Peyer's patch (tissue), 4 donors: ENCODE results near the gene HAGHL. TPM values are rescaled to one million over a fixed set of nuclear protein-coding genes. Genes with fewer than 3 reads are reported as not detected.

ENCODE experiments used
- DNase-seq, 3 donors: peaks; one replicate each; pipeline ENCODE4 v3.0.0-alpha.2; 2017 to 2019
- H3K27ac ChIP-seq, 4 donors: fragments of 200-600 bp; sonication (generic); one replicate each; pipeline ENCODE4 v1.5.1; 2016 to 2019
- H3K27me3 ChIP-seq, 2 donors: fragments of 200-600 bp; sonication (generic); one replicate each; pipeline ENCODE4 v1.5.1; 2019
- H3K36me3 ChIP-seq, 3 donors: fragments of 200-600 bp; sonication (generic); one replicate each; pipeline ENCODE4 v1.5.1; 2016 to 2019
- H3K4me1 ChIP-seq, 4 donors: fragments of 200-600 bp; sonication (generic); one replicate each; pipeline ENCODE4 v1.5.1; 2016 to 2019
- H3K4me3 ChIP-seq, 4 donors: fragments of 200-600 bp; sonication (generic); 1 replicate in 3 of 4; 2 replicates in 1 of 4; pipeline ENCODE4 v1.5.1; 2016 to 2019; ENCODE audit warnings: mild to moderate bottlenecking in 1 of 4
- H3K9me3 ChIP-seq, 4 donors: fragments of 200-600 bp; sonication (generic); one replicate each; pipeline ENCODE4 v1.5.1; 2016 to 2019; ENCODE audit warnings: mild to moderate bottlenecking in 1 of 4
- POLR2A ChIP-seq, 2 donors: fragments of 450-650 bp; IDR thresholded peaks; one replicate each; pipeline ENCODE4 v1.5.1; 2017; ENCODE audit warnings: antibody characterized with exemption in 2 of 2, mild to moderate bottlenecking in 2 of 2, moderate library complexity in 2 of 2
- total RNA-seq, 4 donors: library from RNA; depleted of rRNA; stranded (reverse); fragments of >200 nt; gene quantifications; one replicate each; pipeline ENCODE4 v1.1.0, GENCODE V29; 2016
- TF ChIP-seq, protein P1 (sequence below), 6 experiments: fragments of 450-650 bp in 4 of 6; fragments of 200-600 bp in 2 of 6; sonication (generic) in 1 of 6; IDR thresholded peaks; one replicate each; pipeline ENCODE4 v1.5.1; 2017 to 2019; ENCODE audit warnings: antibody characterized with exemption in 6 of 6, mild to moderate bottlenecking in 3 of 6, moderate library complexity in 1 of 6

The HAGHL gene
- total RNA-seq, 4 donors from 2014 or later = 0.53 to 42.9 (median 3.4) TPM

GRCh38 chr16:698911-699671, 27.8 kb upstream of the HAGHL start:
- H3K4me3 ChIP-seq = no peak overlapping the region
- no peak overlapping the region for H3K27ac ChIP-seq
- no peaks in the 10 kb centered on the region for H3K9me3 ChIP-seq
- TF ChIP-seq, protein P1, sequence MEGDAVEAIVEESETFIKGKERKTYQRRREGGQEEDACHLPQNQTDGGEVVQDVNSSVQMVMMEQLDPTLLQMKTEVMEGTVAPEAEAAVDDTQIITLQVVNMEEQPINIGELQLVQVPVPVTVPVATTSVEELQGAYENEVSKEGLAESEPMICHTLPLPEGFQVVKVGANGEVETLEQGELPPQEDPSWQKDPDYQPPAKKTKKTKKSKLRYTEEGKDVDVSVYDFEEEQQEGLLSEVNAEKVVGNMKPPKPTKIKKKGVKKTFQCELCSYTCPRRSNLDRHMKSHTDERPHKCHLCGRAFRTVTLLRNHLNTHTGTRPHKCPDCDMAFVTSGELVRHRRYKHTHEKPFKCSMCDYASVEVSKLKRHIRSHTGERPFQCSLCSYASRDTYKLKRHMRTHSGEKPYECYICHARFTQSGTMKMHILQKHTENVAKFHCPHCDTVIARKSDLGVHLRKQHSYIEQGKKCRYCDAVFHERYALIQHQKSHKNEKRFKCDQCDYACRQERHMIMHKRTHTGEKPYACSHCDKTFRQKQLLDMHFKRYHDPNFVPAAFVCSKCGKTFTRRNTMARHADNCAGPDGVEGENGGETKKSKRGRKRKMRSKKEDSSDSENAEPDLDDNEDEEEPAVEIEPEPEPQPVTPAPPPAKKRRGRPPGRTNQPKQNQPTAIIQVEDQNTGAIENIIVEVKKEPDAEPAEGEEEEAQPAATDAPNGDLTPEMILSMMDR (IDR thresholded peaks at IDR 0.05) = no peak
- TF ChIP-seq POLR2A (IDR thresholded peaks at IDR 0.05) = no peak
- no peak for DNase-seq
- H3K27me3 ChIP-seq = peaks cover 0 to 61% of the 10 kb centered on the region in 2 donors
- H3K4me1 ChIP-seq = peaks cover 0 to 23% (median 20%) of the 10 kb centered on the region in 4 donors
- no peaks in the 10 kb centered on the region for H3K36me3 ChIP-seq

GRCh38 chr16:700684-701584, 26.0 kb upstream of the HAGHL start:
- TF ChIP-seq POLR2A (IDR thresholded peaks at IDR 0.05) = no peak
- TF ChIP-seq, protein P1 (IDR thresholded peaks at IDR 0.05) = no peak
- Histone ChIP-seq H3K4me3 (no peak overlapping the region), H3K4me1 (peaks cover 0 to 16% (median 9%) of the 10 kb centered on the region in 4 donors), H3K27me3 (peaks cover 0 to 57% of the 10 kb centered on the region in 2 donors), H3K36me3 (no peaks in the 10 kb centered on the region), H3K9me3 (no peaks in the 10 kb centered on the region), H3K27ac (no peak overlapping the region)
- no peak for DNase-seq

GRCh38 chr16:702341-702740, 24.6 kb upstream of the HAGHL start:
- DNase-seq = no peak
- no peaks in the 10 kb centered on the region for H3K36me3 ChIP-seq
- peaks cover 0 to 16% (median 6%) of the 10 kb centered on the region in 4 donors for H3K4me1 ChIP-seq
- no peak overlapping the region for H3K27ac ChIP-seq
- H3K9me3 ChIP-seq = no peaks in the 10 kb centered on the region
- TF ChIP-seq, protein P1 (IDR thresholded peaks at IDR 0.05) = no peak
- TF ChIP-seq POLR2A (IDR thresholded peaks at IDR 0.05) = no peak
- peaks cover 0 to 67% of the 10 kb centered on the region in 2 donors for H3K27me3 ChIP-seq
- H3K4me3 ChIP-seq = no peak overlapping the region

DNA sequence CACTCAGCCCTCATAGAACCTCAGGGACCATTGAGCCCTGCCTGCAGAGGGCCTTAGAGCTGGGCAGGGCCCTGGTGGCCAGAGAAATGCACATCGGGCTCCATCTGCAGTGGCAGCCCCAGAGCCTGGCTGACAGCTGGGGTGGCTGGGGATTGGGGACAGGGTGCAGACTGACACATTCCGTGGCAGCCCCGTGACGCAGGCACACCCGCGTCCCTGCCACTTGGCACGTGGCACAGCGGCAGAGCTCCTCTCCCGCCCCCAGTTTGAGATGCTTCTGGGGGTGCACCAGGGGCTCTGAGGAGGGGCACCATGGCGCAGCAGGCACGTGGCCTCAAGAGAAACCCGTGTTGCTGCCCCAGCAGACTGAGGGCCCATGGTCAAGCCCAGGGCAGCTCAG, 23.5 kb upstream of the HAGHL start:
- peaks cover 0 to 16% (median 6%) of the 10 kb centered on the region in 4 donors for H3K4me1 ChIP-seq
- no peak overlapping the region for H3K4me3 ChIP-seq
- peaks cover 0 to 71% of the 10 kb centered on the region in 2 donors for H3K27me3 ChIP-seq
- no peak overlapping the region for H3K27ac ChIP-seq
- no peak for DNase-seq
- no peaks in the 10 kb centered on the region for H3K36me3 ChIP-seq
- H3K9me3 ChIP-seq = no peaks in the 10 kb centered on the region
- TF ChIP-seq, protein P1 (IDR thresholded peaks at IDR 0.05) = no peak
- no peak for TF ChIP-seq POLR2A (IDR thresholded peaks at IDR 0.05)

DNA sequence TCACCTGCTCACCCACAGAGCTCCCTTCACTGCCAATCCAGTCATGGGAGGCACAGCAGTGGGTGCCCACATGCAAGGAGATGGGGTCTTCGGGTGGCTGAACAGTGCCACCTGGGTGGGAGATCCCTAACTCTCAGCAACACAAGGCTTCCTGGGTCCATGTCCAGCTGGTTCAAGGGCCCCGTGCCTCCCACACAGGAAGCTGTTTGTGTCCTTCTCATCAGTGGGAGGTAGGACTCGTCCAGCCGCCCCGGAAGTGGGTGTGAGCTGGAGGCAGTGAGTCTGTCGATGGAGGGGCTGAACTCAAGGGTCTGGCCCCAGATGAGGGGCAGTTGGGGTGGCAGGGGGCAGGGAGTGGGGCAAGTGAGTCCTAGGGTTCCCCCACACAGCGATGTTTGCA, 22.9 kb upstream of the HAGHL start:
- H3K27me3 ChIP-seq = peaks cover 0 to 71% of the 10 kb centered on the region in 2 donors
- no peak for DNase-seq
- peaks cover 0 to 16% (median 6%) of the 10 kb centered on the region in 4 donors for H3K4me1 ChIP-seq
- TF ChIP-seq, protein P1 (IDR thresholded peaks at IDR 0.05) = no peak
- H3K36me3 ChIP-seq = no peaks in the 10 kb centered on the region
- no peaks in the 10 kb centered on the region for H3K9me3 ChIP-seq
- H3K4me3 ChIP-seq = no peak overlapping the region
- no peak overlapping the region for H3K27ac ChIP-seq
